MM.1S (cell line): Measurements from ENCODE around the gene MAGI2.

ENCODE experiments used
- DNase-seq: peaks from one replicate; pipeline ENCODE4 v3.0.0-alpha.2; 2015
- H2AFZ ChIP-seq: fragments of 300-600 bp; sonication (generic); 2 replicates; pipeline ENCODE4 v1.6.0; 2016; ENCODE audit warnings: antibody characterized with exemption, low read length
- H3F3A ChIP-seq: fragments of 300-600 bp; sonication (generic); 2 replicates; pipeline ENCODE4 v1.6.1; 2016; ENCODE audit warnings: mild to moderate bottlenecking, antibody characterized with exemption, low read length, moderate library complexity, mixed read lengths; ENCODE audit not compliant: insufficient read depth
- H3K27ac ChIP-seq: fragments of 300-600 bp; sonication (generic); 2 replicates; pipeline ENCODE4 v1.5.1; 2016; ENCODE audit warnings: mild to moderate bottlenecking, low read length
- H3K27me3 ChIP-seq: fragments of 300-600 bp; sonication (generic); replicated peaks from 2 replicates; pipeline ENCODE4 v1.6.0; 2016; ENCODE audit warnings: low read length; ENCODE audit not compliant: insufficient read depth
- H3K36me3 ChIP-seq: fragments of 300-600 bp; sonication (generic); replicated peaks from 2 replicates; pipeline ENCODE4 v1.6.1; 2016; ENCODE audit warnings: mild to moderate bottlenecking, low read length, mixed read lengths; ENCODE audit not compliant: insufficient read depth
- H3K4me1 ChIP-seq: fragments of 300-600 bp; sonication (generic); 2 replicates; pipeline ENCODE4 v1.6.1; 2016; ENCODE audit warnings: low read length, mixed read lengths
- H3K4me2 ChIP-seq: fragments of 300-600 bp; sonication (generic); 2 replicates; pipeline ENCODE4 v1.6.0; 2016; ENCODE audit warnings: low read depth, low read length
- H3K4me3 ChIP-seq: fragments of 300-600 bp; sonication (generic); 2 replicates; pipeline ENCODE4 v1.5.1; 2016; ENCODE audit warnings: low read length, mixed read lengths
- H3K79me2 ChIP-seq: fragments of 300-600 bp; sonication (generic); 2 replicates; pipeline ENCODE4 v1.6.1; 2016; ENCODE audit warnings: mixed run types, low read length, mixed read lengths
- H3K9ac ChIP-seq: fragments of 300-600 bp; sonication (generic); 2 replicates; pipeline ENCODE4 v1.6.1; 2016; ENCODE audit warnings: low read length, mixed read lengths
- H3K9me2 ChIP-seq: fragments of 300-600 bp; sonication (generic); replicated peaks from 2 replicates; pipeline ENCODE4 v1.6.1; 2016; ENCODE audit warnings: mild to moderate bottlenecking, low read length, mixed read lengths; ENCODE audit not compliant: insufficient read depth
- H3K9me3 ChIP-seq: fragments of 300-600 bp; sonication (generic); replicated peaks from 2 replicates; pipeline ENCODE4 v1.6.1; 2016; ENCODE audit warnings: mild to moderate bottlenecking, low read length, mixed read lengths; ENCODE audit not compliant: insufficient read depth
- H4K20me1 ChIP-seq: fragments of 300-600 bp; sonication (generic); 2 replicates; pipeline ENCODE4 v1.6.1; 2016; ENCODE audit warnings: mild to moderate bottlenecking, low read length, moderate library complexity, mixed read lengths; ENCODE audit not compliant: insufficient read depth
- CTCF ChIP-seq: fragments of 300-600 bp; sonication (generic); IDR thresholded peaks from 2 replicates; pipeline ENCODE4 v1.5.1; 2016; ENCODE audit warnings: antibody characterized with exemption, low read length, mixed read lengths
- EZH2 ChIP-seq: fragments of 300-600 bp; sonication (generic); optimal IDR thresholded peaks from 2 replicates; pipeline ENCODE3; 2017; ENCODE audit warnings: low read depth, mild to moderate bottlenecking, antibody characterized with exemption, low read length, mixed read lengths
- EZH2phosphoT487 ChIP-seq: fragments of 300-600 bp; sonication (generic); IDR thresholded peaks from 2 replicates; pipeline ENCODE4 v1.6.1; 2018; ENCODE audit warnings: antibody characterized with exemption, low read length

MAGI2 gene

GRCh38 chr7:79282070-79282694 lies 171.3 kb downstream of the MAGI2 start:
- no peak overlapping the region for H2AFZ ChIP-seq
- H3K9me2 ChIP-seq: no peaks in the 10 kb centered on the region
- no peak overlapping the region for H3K9ac ChIP-seq
- TF ChIP-seq EZH2: no peak
- no peak for TF ChIP-seq EZH2phosphoT487
- no peak for TF ChIP-seq CTCF
- no peaks in the 10 kb centered on the region for H3K36me3 ChIP-seq
- no peaks in the 10 kb centered on the region for H3K9me3 ChIP-seq
- no peak for DNase-seq
- no peaks in the 10 kb centered on the region for H4K20me1 ChIP-seq
- no peaks in the 10 kb centered on the region for H3K79me2 ChIP-seq
- no peaks in the 10 kb centered on the region for H3K27me3 ChIP-seq
- no peaks in the 10 kb centered on the region for H3F3A ChIP-seq
- no peak overlapping the region for H3K4me3 ChIP-seq
- H3K27ac ChIP-seq: no peak overlapping the region
- H3K4me1 ChIP-seq: no peaks in the 10 kb centered on the region
- no peak overlapping the region for H3K4me2 ChIP-seq

- no peak for DNase-seq
- no peaks in the 10 kb centered on the region for H3F3A ChIP-seq
- H3K79me2 ChIP-seq: no peaks in the 10 kb centered on the region
- no peak overlapping the region for H3K9ac ChIP-seq
- TF ChIP-seq EZH2phosphoT487: no peak
- TF ChIP-seq EZH2: no peak
- no peak for TF ChIP-seq CTCF
- H3K27me3 ChIP-seq: no peaks in the 10 kb centered on the region
- H3K27ac ChIP-seq: no peak overlapping the region
- no peaks in the 10 kb centered on the region for H4K20me1 ChIP-seq
- H3K9me2 ChIP-seq: no peaks in the 10 kb centered on the region
- no peaks in the 10 kb centered on the region for H3K9me3 ChIP-seq
- no peaks in the 10 kb centered on the region for H3K4me1 ChIP-seq
- H3K4me2 ChIP-seq: no peak overlapping the region
- H2AFZ ChIP-seq: no peak overlapping the region
- H3K4me3 ChIP-seq: no peak overlapping the region
- no peaks in the 10 kb centered on the region for H3K36me3 ChIP-seq
These were observed 172.0 kb downstream of the MAGI2 start for GRCh38 chr7:79281426-79281825.

GRCh38 chr7:79272938-79273337 lies 180.5 kb downstream of the MAGI2 start:
- Histone ChIP-seq H3K9ac (no peak overlapping the region), H3K9me2 (no peaks in the 10 kb centered on the region), H2AFZ (no peak overlapping the region), H3K4me1 (no peaks in the 10 kb centered on the region), H3K9me3 (no peaks in the 10 kb centered on the region), H3K4me2 (no peak overlapping the region), H4K20me1 (no peaks in the 10 kb centered on the region), H3K79me2 (no peaks in the 10 kb centered on the region), H3K27ac (no peak overlapping the region), H3F3A (no peaks in the 10 kb centered on the region), H3K36me3 (no peaks in the 10 kb centered on the region), H3K4me3 (no peak overlapping the region), H3K27me3 (no peaks in the 10 kb centered on the region)
- no peak for TF ChIP-seq EZH2
- TF ChIP-seq EZH2phosphoT487: no peak
- TF ChIP-seq CTCF: no peak
- DNase-seq: no peak
